ENCODE measurements around the gene PAQR8.

DNA sequence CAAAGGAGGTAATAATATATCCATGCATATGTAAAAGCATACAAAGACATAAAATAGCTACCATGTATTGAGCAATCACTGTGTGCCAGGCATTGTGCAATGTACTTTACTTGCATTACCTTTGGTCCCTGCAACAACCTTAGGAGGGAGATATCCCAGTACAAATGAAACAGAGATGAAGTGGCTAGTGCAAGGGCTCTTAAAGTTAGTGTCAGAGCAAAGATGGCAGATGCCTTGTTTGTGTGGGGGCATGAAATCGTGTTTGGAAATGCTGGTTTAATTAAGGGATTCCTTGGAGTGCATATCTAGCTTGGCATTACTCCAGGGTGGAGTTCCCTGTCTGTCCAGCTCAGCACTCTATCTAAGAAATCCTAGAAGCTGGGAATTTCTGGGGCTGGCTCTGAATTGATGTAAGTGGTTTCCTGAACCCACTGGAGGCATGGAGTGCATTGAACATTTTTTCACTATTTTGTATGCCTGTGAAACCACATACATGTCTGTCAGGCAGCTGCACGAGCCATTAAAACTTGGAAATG lies 9.8 kb downstream of the PAQR8 start:
- TF ChIP-seq, protein P1, sequence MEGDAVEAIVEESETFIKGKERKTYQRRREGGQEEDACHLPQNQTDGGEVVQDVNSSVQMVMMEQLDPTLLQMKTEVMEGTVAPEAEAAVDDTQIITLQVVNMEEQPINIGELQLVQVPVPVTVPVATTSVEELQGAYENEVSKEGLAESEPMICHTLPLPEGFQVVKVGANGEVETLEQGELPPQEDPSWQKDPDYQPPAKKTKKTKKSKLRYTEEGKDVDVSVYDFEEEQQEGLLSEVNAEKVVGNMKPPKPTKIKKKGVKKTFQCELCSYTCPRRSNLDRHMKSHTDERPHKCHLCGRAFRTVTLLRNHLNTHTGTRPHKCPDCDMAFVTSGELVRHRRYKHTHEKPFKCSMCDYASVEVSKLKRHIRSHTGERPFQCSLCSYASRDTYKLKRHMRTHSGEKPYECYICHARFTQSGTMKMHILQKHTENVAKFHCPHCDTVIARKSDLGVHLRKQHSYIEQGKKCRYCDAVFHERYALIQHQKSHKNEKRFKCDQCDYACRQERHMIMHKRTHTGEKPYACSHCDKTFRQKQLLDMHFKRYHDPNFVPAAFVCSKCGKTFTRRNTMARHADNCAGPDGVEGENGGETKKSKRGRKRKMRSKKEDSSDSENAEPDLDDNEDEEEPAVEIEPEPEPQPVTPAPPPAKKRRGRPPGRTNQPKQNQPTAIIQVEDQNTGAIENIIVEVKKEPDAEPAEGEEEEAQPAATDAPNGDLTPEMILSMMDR (conservative IDR thresholded peaks at IDR 0.05): no peak
- no peak for TF ChIP-seq EZH2 (IDR thresholded peaks at IDR 0.05; ENCODE audit: low read depth)

All from PC-9 (cell line).